Spleen (tissue), 11 donors: ENCODE measurements around the gene PXDN. TPM values are rescaled to one million over a fixed set of nuclear protein-coding genes. Genes with fewer than 3 reads are reported as not detected.
"Not testable (repeated sequence)": the region's sequence is repeated elsewhere in the genome, so short reads cannot be mapped to it uniquely, and the experiment has no call there.

Source experiments
- DNase-seq: peaks from one replicate; pipeline ENCODE4 v3.0.0-alpha.2; 2020
- H3K27ac ChIP-seq, 8 donors: fragments of 200-600 bp; sonication (generic) in 7 of 8; 1 replicate in 4 of 8; 2 replicates in 4 of 8; pipeline versions ENCODE4 v1.5.0 to v1.8.0; 2016 to 2021; ENCODE audit warnings: inconsistent platforms in 4 of 8, mild to moderate bottlenecking in 4 of 8, moderate library complexity in 1 of 8
- H3K27me3 ChIP-seq, 7 donors: fragments of 200-600 bp; sonication (generic) in 6 of 7; replicated peaks in 1 of 7; 1 replicate in 4 of 7; 2 replicates in 3 of 7; pipeline versions ENCODE4 v1.5.0 to v1.8.0; 2016 to 2021; ENCODE audit warnings: inconsistent platforms in 3 of 7, mild to moderate bottlenecking in 1 of 7
- H3K36me3 ChIP-seq, 6 donors: fragments of 200-600 bp; sonication (generic) in 5 of 6; 1 replicate in 4 of 6; 2 replicates in 2 of 6; pipeline versions ENCODE4 v1.5.0 to v1.8.0; 2016 to 2021; ENCODE audit warnings: inconsistent platforms in 2 of 6
- H3K4me1 ChIP-seq, 6 donors: fragments of 200-600 bp; sonication (generic) in 5 of 6; 1 replicate in 3 of 6; 2 replicates in 3 of 6; pipeline versions ENCODE4 v1.5.0 to v1.8.0; 2016 to 2021; ENCODE audit warnings: inconsistent platforms in 3 of 6
- H3K4me3 ChIP-seq, 8 donors: fragments of 200-600 bp; sonication (generic) in 7 of 8; 1 replicate in 4 of 8; 2 replicates in 4 of 8; pipeline versions ENCODE4 v1.5.0 to v1.8.0; 2016 to 2021; ENCODE audit warnings: inconsistent platforms in 4 of 8, mild to moderate bottlenecking in 4 of 8, moderate library complexity in 2 of 8
- H3K9me3 ChIP-seq, 8 donors: fragments of 200-600 bp; sonication (generic) in 7 of 8; 1 replicate in 4 of 8; 2 replicates in 4 of 8; pipeline versions ENCODE4 v1.5.0 to v1.8.0; 2016 to 2021; ENCODE audit warnings: inconsistent platforms in 4 of 8
- CTCF ChIP-seq, 11 experiments: fragments of 200-600 bp in 7 of 11; fragments of 450-650 bp in 4 of 11; sonication (generic) in 4 of 11; IDR thresholded peaks in 8 of 11; conservative IDR thresholded peaks in 3 of 11; 1 replicate in 7 of 11; 2 replicates in 4 of 11; pipeline versions ENCODE4 v1.4.0 to v1.8.0; 2016 to 2021; ENCODE audit warnings: antibody characterized with exemption in 11 of 11, inconsistent platforms in 4 of 11, mild to moderate bottlenecking in 1 of 11
- POLR2A ChIP-seq, 3 donors: fragments of 450-650 bp; IDR thresholded peaks; one replicate each; pipeline ENCODE4 v1.5.1; 2017; ENCODE audit warnings: antibody characterized with exemption in 3 of 3, mild to moderate bottlenecking in 1 of 3
- POLR2AphosphoS5 ChIP-seq, 3 donors: sonication (generic); formaldehyde crosslinking; IDR thresholded peaks; one replicate each; pipeline ENCODE4 v1.5.1; 2017; ENCODE audit warnings: antibody characterized with exemption in 3 of 3
- WGBS, 5 donors: extraction: QIAGEN DNeasy Blood & Tissue Kit in 3 of 5; methylation state at CpG; one replicate each; pipeline versions ENCODE4 v1.1.5 to v1.1.7; 2013 to 2018; 5-methylcytosine and 5-hydroxymethylcytosine counted together
- intact Hi-C: fragments of 100-400 bp; cut with DNase I; formaldehyde crosslinking; loops from one replicate; pipeline ENCODE4 v1.15.0; 2023; ENCODE audit warnings: low total_unique reads
- polyA plus RNA-seq, 3 donors: library from polyadenylated mRNA; stranded (reverse); fragments of 200-250 nt; gene quantifications; one replicate each; pipeline ENCODE4 v1.2.1, GENCODE V29; 2013
- total RNA-seq, 7 donors: library from RNA; depleted of rRNA in 3 of 7; stranded (reverse); fragments of >200 nt in 3 of 7; fragmentation: NEBNext Ultra II Directional in 4 of 7; extraction: Animal tissue kit (Norgen Biotek cat#: 25700) in 4 of 7; gene quantifications; one replicate each; pipeline versions ENCODE4 v1.1.0 to v1.2.1, GENCODE V29; 2016 to 2021
- donor health status: healthy with polysubstance abuse.
- donor health status: DM: no; HTN: no; CAD: no; lungs with moderate emphysema.
- donor health status: DM: no; HTN: no; CAD: no.
- donor health status: Bipolar disorder and iron deficiency.
- donor health status: healthy.
- donor health status: DM: no; HTN: no; CAD: no.
- donor health status: DM: yes; HTN: yes; CAD: no.

PXDN gene
- total and polyA plus RNA-seq, 10 donors: 1.9 to 49.3 (median 30.8) TPM

DNA sequence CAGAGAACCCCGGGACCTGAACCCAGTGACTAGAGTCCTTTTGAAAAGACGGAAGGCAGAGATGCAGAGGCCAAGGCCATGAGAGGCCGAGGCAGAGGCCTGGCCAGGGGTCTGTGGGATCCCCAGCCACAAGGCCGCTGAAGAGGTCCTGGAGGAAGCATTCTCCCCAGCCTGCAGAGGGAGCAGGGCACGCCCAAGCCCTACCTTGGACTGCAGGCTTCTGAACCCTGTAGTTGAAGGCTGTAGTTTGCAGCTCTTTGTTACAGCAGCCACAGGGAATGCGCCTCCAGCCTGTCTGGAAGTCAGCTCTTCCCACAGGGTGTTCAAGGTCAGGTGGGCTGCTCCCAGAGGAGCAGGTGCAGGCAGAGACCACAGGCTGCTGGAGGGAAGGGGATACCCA lies 22.1 kb upstream of the PXDN start:
- intact Hi-C loops: no loop called here
- Histone ChIP-seq H3K36me3 (no peaks in the 10 kb centered on the region), H3K4me1 (no peaks in the 10 kb centered on the region), H3K27ac (no peak overlapping the region), H3K4me3 (no peak overlapping the region), H3K27me3 (peaks cover 0 to 14% (median 0%) of the 10 kb centered on the region in 7 donors), H3K9me3 (no peaks in the 10 kb centered on the region)
- no peak for DNase-seq
- TF ChIP-seq POLR2A (IDR thresholded peaks at IDR 0.05): no peak
- no peak for TF ChIP-seq POLR2AphosphoS5 (IDR thresholded peaks at IDR 0.05)
- no peak for TF ChIP-seq CTCF (IDR thresholded peaks at IDR 0.05 in 8 of 11, conservative IDR thresholded peaks at IDR 0.05 in 3 of 11)
- 66 to 81% (median 74%) methylated on average over 6 of the region's 6 CpGs for WGBS, 5 donors

- H3K27ac ChIP-seq, intact Hi-C loops, H3K4me3 ChIP-seq, H3K4me1 ChIP-seq, H3K36me3 ChIP-seq, DNase-seq, H3K9me3 ChIP-seq: not testable (repeated sequence)
- 58 to 80% (median 77%) methylated on average over 2 of the region's 2 CpGs for WGBS, 5 donors
- peaks cover 0 to 16% (median 0%) of the 10 kb centered on the region in 7 donors for H3K27me3 ChIP-seq
Observed at GRCh38 chr2:1765201-1765600, 20.9 kb upstream of the PXDN start.

DNA sequence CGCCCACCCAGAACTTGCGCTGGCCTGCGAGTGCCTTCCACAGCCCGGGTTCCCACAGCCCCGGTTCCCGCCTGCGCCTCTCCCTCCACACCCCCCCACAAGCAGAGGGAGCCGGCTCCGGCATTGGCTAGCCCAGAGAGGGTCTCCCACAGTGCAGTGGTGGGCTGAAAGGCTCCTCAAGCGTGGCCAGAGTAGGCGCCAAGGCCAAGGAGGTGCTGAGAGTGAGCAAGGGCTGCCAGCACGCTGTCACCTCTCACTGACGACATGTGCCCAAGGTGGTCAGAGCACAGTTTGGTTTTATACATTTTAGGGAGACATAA lies 15.3 kb upstream of the PXDN start:
- 79 to 100% (median 94%) methylated on average over 6 to 13 of the region's 13 CpGs for WGBS, 5 donors
- TF ChIP-seq POLR2AphosphoS5 (IDR thresholded peaks at IDR 0.05) (no peak), POLR2A (IDR thresholded peaks at IDR 0.05) (no peak), CTCF (IDR thresholded peaks at IDR 0.05 in 8 of 11, conservative IDR thresholded peaks at IDR 0.05 in 3 of 11) (no peak)
- H3K4me3 ChIP-seq: no peak overlapping the region
- H3K27me3 ChIP-seq: peaks cover 0 to 17% (median 0%) of the 10 kb centered on the region in 7 donors
- DNase-seq: no peak
- no peaks in the 10 kb centered on the region for H3K4me1 ChIP-seq
- no peak overlapping the region for H3K27ac ChIP-seq
- intact Hi-C loops: no loop called here
- no peaks in the 10 kb centered on the region for H3K36me3 ChIP-seq
- peaks cover 0 to 16% (median 5%) of the 10 kb centered on the region in 8 donors for H3K9me3 ChIP-seq

GRCh38 chr2:1758774-1759610 lies 14.7 kb upstream of the PXDN start:
- Histone ChIP-seq H3K4me1 (no peaks in the 10 kb centered on the region), H3K27me3 (peaks cover 0 to 23% (median 0%) of the 10 kb centered on the region in 7 donors), H3K4me3 (no peak overlapping the region), H3K36me3 (no peaks in the 10 kb centered on the region), H3K27ac (no peak overlapping the region), H3K9me3 (peaks cover 0 to 21% (median 10%) of the 10 kb centered on the region in 8 donors)
- intact Hi-C loops: no loop called here
- DNase-seq: peak; percentile 61
- TF ChIP-seq POLR2AphosphoS5 (IDR thresholded peaks at IDR 0.05): no peak
- TF ChIP-seq POLR2A (IDR thresholded peaks at IDR 0.05): no peak
- TF ChIP-seq CTCF (IDR thresholded peaks at IDR 0.05 in 8 of 11, conservative IDR thresholded peaks at IDR 0.05 in 3 of 11): no peak
- 85 to 96% (median 94%) methylated on average over 18 to 26 of the region's 26 CpGs for WGBS, 5 donors
